Stimulated activated CD4-positive, alpha-beta T cell treated with anti-CD3 and anti-CD28 coated beads, Interleukin-12 subunit alpha, Interleukin-12 subunit beta, amount 100 ng/mL, for 4 hours (primary cell): ENCODE measurements around the gene EFL1.
"Not testable (repeated sequence)": the region's sequence is repeated elsewhere in the genome, so short reads cannot be mapped to it uniquely, and the experiment has no call there.

Experiments
- DNase-seq: peaks from one replicate; pipeline ENCODE4 v3.0.0-alpha.2; 2020

The EFL1 gene

DNA sequence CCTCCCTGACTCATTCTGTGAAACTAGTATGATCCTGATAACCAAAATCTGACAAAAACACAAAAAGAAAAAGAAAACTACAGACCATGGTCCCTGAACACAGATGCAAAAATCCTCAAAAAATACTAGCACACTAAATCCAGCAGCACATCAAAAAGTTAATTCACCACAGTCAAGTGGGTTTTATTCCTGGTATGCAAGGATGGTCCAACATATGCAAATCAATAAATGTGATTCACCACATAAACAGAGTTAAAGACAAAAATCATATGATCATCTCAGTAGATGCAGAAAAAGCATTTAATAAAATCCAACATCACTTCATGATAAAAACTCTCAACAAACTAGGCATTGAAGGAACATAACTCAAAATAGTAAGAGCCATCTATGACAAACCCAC, 12.9 kb upstream of the EFL1 start:
- DNase-seq = no peak

DNA sequence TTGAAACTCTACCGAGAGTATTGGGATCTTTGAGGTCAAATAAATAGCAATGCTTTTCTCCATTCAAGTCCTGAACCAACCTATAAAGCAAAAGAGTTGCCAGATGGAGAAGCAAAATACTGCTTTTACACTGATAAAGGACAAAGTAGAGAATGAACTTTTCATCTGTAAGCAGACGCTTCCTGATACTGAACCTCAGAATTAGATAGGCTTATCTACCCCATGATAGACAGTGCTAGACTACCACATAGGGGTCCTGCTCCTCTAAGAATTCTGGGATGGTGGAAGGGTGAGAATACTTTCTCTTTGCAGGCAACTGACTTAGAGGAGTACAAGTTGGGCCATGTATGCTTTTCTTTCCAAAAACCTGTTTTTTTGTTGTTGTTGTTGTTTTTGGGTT, 9.6 kb upstream of the EFL1 start:
- no peak for DNase-seq

GRCh38 chr15:82268454-82268853, 5.9 kb upstream of the EFL1 start:
- DNase-seq = not testable (repeated sequence)

GRCh38 chr15:82267137-82267536, 4.6 kb upstream of the EFL1 start:
- not testable (repeated sequence) for DNase-seq

DNA sequence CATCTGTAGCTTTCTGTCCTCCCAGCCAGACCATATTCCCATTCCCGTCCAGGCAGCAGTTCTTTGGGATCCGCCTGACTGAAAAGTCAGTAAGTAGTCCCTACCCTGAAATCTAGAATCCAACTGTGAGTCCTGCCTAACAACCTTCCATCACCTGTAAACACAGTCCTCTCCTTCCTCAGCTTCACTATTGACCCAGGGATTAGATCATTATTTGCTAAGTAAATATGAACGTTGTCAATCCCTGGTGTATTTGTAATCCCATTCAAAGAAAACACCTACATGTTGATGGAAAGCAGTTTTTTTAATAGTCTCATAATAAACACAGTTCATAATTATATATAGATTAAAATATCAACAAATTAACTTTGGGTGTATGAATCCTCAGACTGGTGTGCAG, 816 bp upstream of the EFL1 start:
- no peak for DNase-seq

DNA sequence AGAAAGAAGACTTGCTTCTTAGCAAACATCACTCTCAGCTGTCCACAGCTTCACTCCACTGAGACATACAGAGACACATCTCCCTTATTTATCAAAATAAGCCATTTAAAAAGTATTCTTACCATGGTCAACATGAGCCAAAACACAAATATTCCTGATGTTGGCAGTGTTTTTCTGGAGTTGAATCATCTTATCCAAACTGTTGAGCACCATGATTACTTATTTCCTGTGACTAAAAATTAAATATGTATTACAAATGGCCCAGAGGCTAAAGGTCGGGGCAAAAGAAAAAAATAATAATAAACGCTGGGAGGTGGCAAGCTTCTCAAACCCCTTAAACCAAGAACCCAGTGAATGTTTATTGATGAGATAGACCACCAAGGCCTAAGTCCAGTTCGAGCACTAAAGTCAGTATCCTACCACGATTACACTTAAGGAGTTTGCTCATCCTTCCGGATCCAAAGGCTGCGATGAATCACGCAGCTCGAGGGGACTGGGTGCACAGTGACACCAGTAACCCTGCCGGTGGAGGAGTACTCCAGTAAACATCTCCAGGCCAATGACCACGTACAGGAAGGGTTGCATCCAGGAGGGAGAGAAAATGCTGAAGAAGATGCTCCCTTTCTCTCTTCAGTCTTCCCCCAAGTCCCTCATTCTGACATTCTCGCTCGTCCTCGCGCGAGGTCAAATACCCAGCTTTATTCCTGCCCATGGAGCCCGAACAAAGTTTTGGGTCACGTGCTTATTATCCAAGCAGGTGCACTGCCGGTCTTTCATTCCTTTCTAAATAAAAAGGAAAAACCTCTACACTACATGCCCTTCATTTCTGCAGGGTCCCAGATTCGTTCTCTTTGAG, 740 bp downstream of the EFL1 start:
- DNase-seq = peak; percentile 11

GRCh38 chr15:82248261-82248660, 14.3 kb downstream of the EFL1 start:
- DNase-seq = not testable (repeated sequence)

DNA sequence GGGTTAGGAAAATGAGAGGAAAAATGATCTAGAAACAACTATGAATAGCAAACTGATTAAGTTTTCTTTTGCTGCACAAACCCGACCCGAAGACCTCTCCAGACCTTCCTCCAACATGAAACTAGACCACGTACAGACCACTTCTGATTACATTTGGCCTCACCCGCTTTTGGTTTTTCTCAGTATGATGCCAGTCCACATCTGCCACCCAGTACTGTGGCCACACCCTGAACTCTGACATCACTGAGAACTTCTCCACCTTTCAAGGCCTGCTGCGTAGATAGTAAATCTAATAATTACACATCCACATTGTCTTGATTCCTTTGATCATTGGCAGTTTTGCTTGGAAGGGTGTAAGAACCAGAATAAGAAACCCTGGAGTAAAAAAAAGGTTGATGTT, 16.6 kb downstream of the EFL1 start:
- DNase-seq = not testable (repeated sequence)

DNA sequence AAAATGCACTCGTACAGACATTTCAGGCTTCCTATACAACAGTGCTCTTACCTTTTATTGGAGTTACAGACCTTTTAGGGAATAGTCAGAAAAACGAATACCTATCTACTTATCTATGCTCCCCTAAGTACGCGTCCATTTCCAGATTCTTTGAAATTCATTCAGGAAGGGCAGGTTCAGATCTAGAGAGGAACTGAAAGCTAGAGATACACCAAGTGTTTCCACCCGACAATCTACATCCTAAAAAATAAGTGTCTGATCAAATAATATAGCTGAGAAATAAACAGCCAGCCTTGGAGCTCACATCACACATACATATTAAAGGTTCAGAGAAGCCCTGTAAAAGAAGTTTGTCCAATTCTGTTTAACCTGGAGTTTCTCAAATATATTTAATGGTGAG, 18.9 kb downstream of the EFL1 start:
- not testable (repeated sequence) for DNase-seq

GRCh38 chr15:82241836-82242499, 20.6 kb downstream of the EFL1 start:
- not testable (repeated sequence) for DNase-seq

DNA sequence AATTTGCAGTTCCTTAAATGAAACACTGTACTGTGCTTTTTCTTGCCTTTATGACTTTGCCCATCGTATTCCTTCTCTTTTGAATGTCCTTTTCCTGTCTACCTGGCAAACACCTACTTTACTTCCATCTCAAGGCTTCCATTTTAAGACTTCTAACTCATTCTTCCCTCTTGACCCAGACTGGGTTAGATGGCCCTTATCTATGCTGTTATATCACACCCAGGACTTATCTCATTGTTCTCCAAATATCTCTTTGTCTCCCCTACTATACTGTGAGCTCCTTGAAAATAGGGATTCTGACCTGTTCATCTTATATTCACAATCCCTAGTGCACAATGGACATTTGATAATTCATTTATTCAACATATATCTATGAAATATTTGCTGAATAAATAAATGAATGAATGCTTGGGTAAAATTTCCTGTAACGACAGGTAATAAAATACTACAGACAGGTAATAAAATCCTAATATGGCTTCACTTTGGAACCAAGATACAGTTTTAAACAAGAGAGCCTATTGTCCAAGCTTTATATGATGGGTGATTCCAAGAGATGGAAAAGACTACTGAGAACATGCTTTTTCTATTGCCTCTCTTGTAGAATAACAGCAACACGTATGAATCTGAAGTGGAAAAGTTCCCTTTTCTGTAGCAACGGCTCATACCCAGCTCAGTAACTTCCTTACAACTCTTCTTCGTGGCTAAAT, 22.7 kb downstream of the EFL1 start:
- no peak for DNase-seq

- DNase-seq = not testable (repeated sequence)
Observed at GRCh38 chr15:82237944-82238534, 24.5 kb downstream of the EFL1 start.

- DNase-seq = no peak
Observed at GRCh38 chr15:82231842-82232241, 30.7 kb downstream of the EFL1 start.

GRCh38 chr15:82231233-82231632, 31.3 kb downstream of the EFL1 start:
- DNase-seq = no peak

DNA sequence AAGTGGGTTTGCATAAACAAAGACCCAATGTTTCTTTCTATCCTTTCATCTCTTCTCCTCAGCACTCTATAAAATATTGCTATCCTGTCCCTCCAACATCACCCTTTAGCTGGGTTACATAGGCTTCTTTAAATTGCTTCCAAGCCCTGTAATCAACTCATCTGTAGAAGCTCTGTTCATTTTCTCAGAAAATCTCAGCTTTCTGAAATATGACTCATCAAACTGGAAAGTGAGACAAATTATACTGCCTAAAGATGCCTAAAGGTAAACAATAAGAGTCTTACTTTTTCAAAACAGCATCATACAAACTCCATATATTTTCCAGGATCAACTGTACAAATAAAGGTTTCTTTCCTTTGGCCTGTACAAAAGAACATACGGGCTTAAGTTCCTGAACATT, 33.8 kb downstream of the EFL1 start:
- DNase-seq = no peak

GRCh38 chr15:82221535-82221934, 41.0 kb downstream of the EFL1 start:
- DNase-seq = peak; percentile 3

DNA sequence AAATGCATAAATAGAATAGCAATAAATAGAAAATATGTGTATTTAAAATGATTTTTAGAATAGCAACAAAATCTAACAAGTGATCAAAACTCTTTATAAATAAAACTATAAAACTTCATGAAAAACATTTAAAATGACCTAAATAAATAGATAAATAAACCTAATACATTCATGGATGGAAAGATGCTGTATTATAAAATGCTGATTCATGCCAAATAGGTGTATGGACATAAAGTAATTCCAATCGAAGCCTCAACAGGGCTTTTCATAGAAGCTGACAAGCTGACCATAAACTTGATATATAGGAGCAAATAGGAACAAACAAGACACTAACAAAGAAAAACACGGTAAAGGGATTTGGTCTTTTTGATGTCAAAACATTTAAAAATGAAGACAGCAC, 46.4 kb downstream of the EFL1 start:
- DNase-seq = not testable (repeated sequence)

DNA sequence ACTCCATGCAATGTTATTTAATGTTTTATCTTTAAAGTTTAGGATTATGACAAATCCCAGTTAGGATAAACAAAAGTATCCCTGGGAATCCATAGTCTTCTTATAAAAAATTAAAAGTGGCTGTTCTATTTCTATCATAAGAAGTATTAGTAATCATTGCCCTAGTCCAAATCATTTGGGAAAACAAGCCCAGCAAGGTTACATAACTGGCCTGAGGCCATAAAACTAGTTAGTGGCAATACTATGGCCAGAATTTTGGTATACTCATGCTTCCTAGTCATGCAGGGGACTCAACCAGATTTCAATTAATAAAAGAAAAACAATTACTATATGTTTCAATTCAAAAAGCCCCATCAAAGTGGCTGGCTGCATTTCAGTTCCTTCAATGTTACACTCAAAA, 50.3 kb downstream of the EFL1 start:
- not testable (repeated sequence) for DNase-seq

- DNase-seq = not testable (repeated sequence)
Observed at GRCh38 chr15:82210066-82210597, 52.4 kb downstream of the EFL1 start.

DNA sequence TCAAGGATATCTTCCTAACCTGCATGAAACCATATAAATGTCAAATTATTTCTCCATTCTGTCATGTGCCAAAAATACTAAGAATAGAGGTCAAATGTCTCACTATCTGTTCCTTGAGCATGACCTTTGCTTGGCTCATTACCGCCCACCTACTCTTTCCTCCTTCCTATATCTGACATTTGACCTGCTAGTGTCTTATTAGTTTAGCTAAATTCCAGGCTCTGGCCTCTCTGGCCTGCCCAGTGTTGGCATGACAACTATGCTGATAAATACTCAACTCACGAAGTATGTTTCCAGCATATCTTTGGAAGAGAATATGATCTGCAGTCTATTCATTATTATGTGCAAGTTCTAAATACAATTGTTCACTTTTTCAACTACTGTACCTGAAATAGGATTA, 58.0 kb downstream of the EFL1 start:
- DNase-seq = not testable (repeated sequence)

DNA sequence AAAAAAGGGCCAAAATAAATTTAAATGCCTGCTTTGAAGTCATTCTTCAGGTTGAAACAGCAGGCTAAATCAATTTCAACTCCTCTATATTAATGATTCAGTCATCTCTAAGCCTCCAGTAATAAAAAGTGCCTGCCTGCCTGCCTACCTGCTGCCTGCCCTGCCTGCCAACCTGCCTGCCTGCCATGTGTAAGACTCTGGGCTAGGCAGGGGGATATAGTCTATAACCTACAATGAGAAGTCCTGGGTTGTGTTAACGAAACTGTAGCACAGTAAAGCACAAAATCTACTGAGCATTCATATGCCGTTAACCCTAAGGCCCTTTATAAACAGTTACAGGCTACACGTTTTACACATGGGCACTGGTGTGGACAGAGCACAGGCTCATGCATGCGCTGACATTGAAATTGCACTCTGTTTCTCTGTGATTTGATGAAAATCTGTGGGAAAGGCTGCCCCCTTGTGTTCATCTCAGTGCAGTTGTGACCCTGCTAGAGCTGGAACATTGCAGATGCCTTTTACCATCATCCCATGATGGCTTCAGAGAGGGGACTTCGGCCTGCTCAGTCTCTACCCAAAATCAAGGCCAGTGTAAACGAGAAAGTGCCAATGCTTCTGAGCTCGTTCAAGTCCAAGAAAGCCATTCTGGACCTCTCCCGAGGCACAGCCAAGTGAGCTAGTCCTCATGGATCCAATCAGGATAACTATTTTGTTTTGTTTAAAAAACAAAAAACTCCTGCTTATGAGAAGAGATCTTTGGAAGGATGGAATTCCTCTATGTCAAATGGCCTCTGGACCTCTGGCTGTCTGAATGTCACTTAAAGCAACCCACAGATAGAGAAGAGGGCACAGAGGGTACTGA, 64.6 kb downstream of the EFL1 start:
- DNase-seq = peak; percentile 41

DNA sequence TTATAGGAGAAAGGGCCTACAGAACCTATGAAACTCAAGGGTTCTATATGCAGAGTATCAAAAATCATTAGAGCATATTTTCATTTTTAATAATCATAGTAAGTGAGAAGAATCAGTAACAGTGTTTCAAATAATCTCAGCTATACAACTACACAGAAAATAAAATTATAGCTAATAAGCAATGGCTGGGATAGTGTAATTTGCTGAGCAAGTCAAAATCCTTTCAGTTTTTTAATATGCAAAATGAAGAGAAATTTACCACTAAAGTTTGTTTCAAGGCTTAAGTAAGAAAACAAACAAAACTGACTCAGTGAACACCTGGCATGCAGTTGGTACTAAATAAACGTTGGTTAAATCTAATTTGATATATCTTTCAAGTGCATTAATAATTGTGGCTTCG, 66.2 kb downstream of the EFL1 start:
- no peak for DNase-seq
